Ascending aorta (tissue), 2 donors: ENCODE results near the gene POU2F2. TPM values are rescaled to one million over a fixed set of nuclear protein-coding genes. Genes with fewer than 3 reads are reported as not detected.

ENCODE experiments used
- DNase-seq, 2 donors: peaks; one replicate each; pipeline ENCODE4 v3.0.0-alpha.2; 2019; ENCODE audit warnings: low spot score in 2 of 2
- H3K27ac ChIP-seq, 2 donors: fragments of 200-600 bp; sonication (generic); one replicate each; pipeline ENCODE4 v1.5.1; 2016 to 2017; ENCODE audit warnings: mild to moderate bottlenecking in 1 of 2
- H3K27me3 ChIP-seq: fragments of 200-600 bp; sonication (generic); one replicate; pipeline ENCODE4 v1.5.1; 2017
- H3K36me3 ChIP-seq, 2 donors: fragments of 200-600 bp; sonication (generic); one replicate each; pipeline ENCODE4 v1.5.1; 2016
- H3K4me1 ChIP-seq, 2 donors: fragments of 200-600 bp; sonication (generic); one replicate each; pipeline ENCODE4 v1.5.1; 2016 to 2017; ENCODE audit warnings: mild to moderate bottlenecking in 1 of 2
- H3K4me3 ChIP-seq, 2 donors: fragments of 200-600 bp; sonication (generic); one replicate each; pipeline ENCODE4 v1.5.1; 2016 to 2017; ENCODE audit warnings: mild to moderate bottlenecking in 1 of 2
- H3K9me3 ChIP-seq, 2 donors: fragments of 200-600 bp; sonication (generic); one replicate each; pipeline ENCODE4 v1.5.1; 2016
- intact Hi-C: fragments of 100-400 bp; cut with DNase I; formaldehyde crosslinking; loops from one replicate; pipeline ENCODE4 v1.15.1; 2023
- total RNA-seq: library from RNA; depleted of rRNA; stranded (reverse); fragments of >200 nt; gene quantifications from one replicate; pipeline ENCODE4 v1.1.0, GENCODE V29; 2016
- TF ChIP-seq, protein P1 (sequence below), 3 experiments: fragments of 200-600 bp in 2 of 3; fragments of 450-650 bp in 1 of 3; sonication (generic) in 2 of 3; IDR thresholded peaks; one replicate each; pipeline ENCODE4 v1.5.1; 2016 to 2019; ENCODE audit warnings: antibody characterized with exemption in 3 of 3, mild to moderate bottlenecking in 1 of 3, moderate library complexity in 1 of 3

The POU2F2 gene
- total RNA-seq, 1 donor from 2014 or later: not detected

DNA sequence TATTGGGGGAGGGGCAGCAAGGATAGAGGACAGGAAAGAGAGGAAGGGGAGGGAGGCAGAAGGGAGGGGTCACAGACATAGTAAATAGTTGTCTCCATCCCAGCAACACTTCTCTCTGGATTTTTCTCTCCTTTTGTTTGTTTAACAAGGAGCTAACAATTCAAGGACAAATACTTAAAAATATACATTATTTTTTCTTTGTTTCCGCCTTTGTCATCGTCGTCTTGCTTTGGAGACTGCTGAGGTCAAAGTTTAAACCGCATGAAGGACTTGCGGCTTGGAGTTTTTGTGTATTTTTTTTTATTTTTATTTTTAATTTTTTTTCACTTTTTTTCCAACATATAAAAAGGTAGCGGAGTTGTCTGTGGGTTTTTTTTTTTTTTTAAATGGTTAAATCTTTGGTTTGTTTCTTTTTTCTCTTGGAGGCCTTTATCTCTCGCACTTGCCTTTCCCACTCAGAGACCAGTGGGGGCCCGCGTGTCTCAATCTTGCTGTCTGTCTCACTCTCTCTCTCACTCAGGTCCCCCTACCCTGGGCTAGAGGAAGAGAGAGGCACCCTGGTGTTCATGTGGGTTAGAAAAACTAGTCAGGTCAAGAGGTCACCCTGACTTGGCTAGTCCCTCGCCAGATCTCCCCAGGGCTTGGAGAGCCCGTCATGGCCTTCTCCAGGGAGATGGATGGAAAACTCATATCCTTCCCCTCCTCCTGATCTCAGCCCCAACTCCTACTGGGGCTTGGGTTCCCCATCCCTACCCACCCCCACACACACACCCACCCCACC is 45.3 kb downstream of the POU2F2 start:
- intact Hi-C loops: no loop called here
- TF ChIP-seq, protein P1, sequence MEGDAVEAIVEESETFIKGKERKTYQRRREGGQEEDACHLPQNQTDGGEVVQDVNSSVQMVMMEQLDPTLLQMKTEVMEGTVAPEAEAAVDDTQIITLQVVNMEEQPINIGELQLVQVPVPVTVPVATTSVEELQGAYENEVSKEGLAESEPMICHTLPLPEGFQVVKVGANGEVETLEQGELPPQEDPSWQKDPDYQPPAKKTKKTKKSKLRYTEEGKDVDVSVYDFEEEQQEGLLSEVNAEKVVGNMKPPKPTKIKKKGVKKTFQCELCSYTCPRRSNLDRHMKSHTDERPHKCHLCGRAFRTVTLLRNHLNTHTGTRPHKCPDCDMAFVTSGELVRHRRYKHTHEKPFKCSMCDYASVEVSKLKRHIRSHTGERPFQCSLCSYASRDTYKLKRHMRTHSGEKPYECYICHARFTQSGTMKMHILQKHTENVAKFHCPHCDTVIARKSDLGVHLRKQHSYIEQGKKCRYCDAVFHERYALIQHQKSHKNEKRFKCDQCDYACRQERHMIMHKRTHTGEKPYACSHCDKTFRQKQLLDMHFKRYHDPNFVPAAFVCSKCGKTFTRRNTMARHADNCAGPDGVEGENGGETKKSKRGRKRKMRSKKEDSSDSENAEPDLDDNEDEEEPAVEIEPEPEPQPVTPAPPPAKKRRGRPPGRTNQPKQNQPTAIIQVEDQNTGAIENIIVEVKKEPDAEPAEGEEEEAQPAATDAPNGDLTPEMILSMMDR (IDR thresholded peaks at IDR 0.05): no peak
- H3K27me3 ChIP-seq: no peaks in the 10 kb centered on the region
- H3K27ac ChIP-seq: no peak overlapping the region
- H3K9me3 ChIP-seq: no peaks in the 10 kb centered on the region
- H3K4me1 ChIP-seq: peaks cover 0 to 7% of the 10 kb centered on the region in 2 donors
- no peak overlapping the region for H3K4me3 ChIP-seq
- H3K36me3 ChIP-seq: peaks cover 2 to 18% of the 10 kb centered on the region in 2 donors
- no peak for DNase-seq

GRCh38 chr19:42086188-42086736 is 46.0 kb downstream of the POU2F2 start:
- DNase-seq: no peak
- no peaks in the 10 kb centered on the region for H3K27me3 ChIP-seq
- H3K4me3 ChIP-seq: no peak overlapping the region
- no peaks in the 10 kb centered on the region for H3K9me3 ChIP-seq
- TF ChIP-seq, protein P1 (IDR thresholded peaks at IDR 0.05): no peak
- H3K36me3 ChIP-seq: peaks cover 9 to 25% of the 10 kb centered on the region in 2 donors
- intact Hi-C loops: no loop called here
- H3K27ac ChIP-seq: no peak overlapping the region
- H3K4me1 ChIP-seq: peaks cover 0 to 7% of the 10 kb centered on the region in 2 donors

DNA sequence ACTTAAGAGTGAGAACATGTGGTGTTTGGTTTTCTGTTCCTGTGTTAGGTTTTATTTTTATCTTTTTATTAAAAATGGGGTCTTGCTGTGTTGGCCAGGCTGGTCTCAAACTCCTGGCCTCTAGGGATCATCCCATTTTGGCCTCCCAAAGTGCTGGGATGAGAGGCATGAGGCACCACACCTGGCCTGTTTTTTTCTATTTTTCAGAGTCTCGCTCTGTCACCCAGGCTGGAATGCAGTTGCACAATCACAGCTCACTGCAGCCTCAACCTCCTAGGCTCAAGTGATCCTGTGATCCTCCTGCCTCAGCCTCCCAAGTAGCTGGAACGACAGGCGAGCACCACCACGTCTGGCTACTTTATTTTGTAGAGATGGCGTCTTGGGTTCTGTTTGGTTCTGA is 48.7 kb downstream of the POU2F2 start:
- no peak overlapping the region for H3K27ac ChIP-seq
- no peak overlapping the region for H3K4me3 ChIP-seq
- peaks cover 0 to 2% of the 10 kb centered on the region in 2 donors for H3K4me1 ChIP-seq
- no peaks in the 10 kb centered on the region for H3K9me3 ChIP-seq
- TF ChIP-seq, protein P1 (IDR thresholded peaks at IDR 0.05): no peak
- intact Hi-C loops: no loop called here
- no peaks in the 10 kb centered on the region for H3K27me3 ChIP-seq
- no peak for DNase-seq
- peaks cover 36 to 52% of the 10 kb centered on the region in 2 donors for H3K36me3 ChIP-seq

DNA sequence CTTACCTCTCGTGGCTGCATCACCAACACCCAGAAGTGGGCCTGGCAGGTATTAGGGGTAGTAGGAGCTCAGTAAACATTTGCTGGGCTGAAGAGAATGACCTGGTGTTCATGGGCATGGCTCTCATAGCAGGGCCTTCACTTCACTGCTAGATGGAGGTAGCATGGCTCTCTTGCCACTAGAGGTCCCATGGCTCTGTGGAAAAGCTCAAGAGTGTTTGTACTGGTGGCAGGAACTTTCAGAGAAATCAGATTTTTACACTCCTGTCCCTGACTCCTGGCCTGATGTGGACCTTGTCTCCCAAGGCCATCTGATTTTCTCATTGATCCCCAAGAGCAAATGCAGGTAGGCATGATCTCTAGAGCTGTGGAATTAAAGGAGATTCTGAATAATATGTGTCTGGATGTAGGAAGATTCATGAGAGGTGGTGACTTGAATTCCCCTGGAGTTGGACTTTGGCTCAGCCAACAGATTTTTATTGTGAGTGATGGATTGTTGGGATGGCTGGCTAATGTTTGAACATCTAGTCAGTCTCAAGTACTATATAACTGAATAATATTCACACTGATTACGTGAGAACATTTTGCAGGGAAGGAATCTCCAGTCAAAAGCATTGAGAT is 50.6 kb downstream of the POU2F2 start:
- TF ChIP-seq, protein P1 (IDR thresholded peaks at IDR 0.05): no peak
- H3K9me3 ChIP-seq: no peaks in the 10 kb centered on the region
- peaks cover 5 to 9% of the 10 kb centered on the region in 2 donors for H3K4me1 ChIP-seq
- intact Hi-C loops: no loop called here
- no peak overlapping the region for H3K27ac ChIP-seq
- no peak for DNase-seq
- no peak overlapping the region for H3K4me3 ChIP-seq
- H3K27me3 ChIP-seq: no peaks in the 10 kb centered on the region
- H3K36me3 ChIP-seq: peaks cover 37 to 55% of the 10 kb centered on the region in 2 donors

DNA sequence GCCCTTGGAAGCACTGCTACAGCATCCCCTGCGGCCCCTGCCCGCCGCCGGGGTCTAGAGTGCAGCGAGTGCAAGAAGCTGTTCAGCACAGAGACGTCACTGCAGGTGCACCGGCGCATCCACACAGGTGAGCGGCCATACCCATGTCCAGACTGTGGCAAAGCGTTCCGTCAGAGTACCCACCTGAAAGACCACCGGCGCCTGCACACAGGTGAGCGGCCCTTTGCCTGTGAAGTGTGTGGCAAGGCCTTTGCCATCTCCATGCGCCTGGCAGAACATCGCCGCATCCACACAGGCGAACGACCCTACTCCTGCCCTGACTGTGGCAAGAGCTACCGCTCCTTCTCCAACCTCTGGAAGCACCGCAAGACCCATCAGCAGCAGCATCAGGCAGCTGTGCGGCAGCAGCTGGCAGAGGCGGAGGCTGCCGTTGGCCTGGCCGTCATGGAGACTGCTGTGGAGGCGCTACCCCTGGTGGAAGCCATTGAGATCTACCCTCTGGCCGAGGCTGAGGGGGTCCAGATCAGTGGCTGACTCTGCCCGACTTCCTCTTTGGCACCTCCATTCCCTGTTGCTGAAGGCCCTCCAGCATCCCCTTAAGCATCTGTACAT is 51.4 kb downstream of the POU2F2 start:
- TF ChIP-seq, protein P1 (IDR thresholded peaks at IDR 0.05): no peak
- Histone ChIP-seq H3K4me3 (no peak overlapping the region), H3K36me3 (peaks cover 37 to 55% of the 10 kb centered on the region in 2 donors), H3K27me3 (no peaks in the 10 kb centered on the region), H3K4me1 (peaks cover 5 to 9% of the 10 kb centered on the region in 2 donors), H3K9me3 (no peaks in the 10 kb centered on the region), H3K27ac (no peak overlapping the region)
- DNase-seq: no peak
- intact Hi-C loops: no loop called here
